Mesendoderm (in vitro differentiated cells): ENCODE measurements around the gene ARR3.
A peak's percentile ranks its signal among the peaks of the same experiment; 100 is the strongest.
"Not testable (repeated sequence)": the region's sequence is repeated elsewhere in the genome, so short reads cannot be mapped to it uniquely, and the experiment has no call there.

ENCODE experiments used
- DNase-seq: peaks from one replicate; pipeline ENCODE4 v3.0.0; 2013
- H2AK5ac ChIP-seq: 2 replicates; pipeline ENCODE4 v1.6.1; 2013; ENCODE audit warnings: low read length, inconsistent platforms
- H2BK120ac ChIP-seq: 2 replicates; pipeline ENCODE4 v1.6.1; 2013; ENCODE audit warnings: low read depth, mild to moderate bottlenecking, low read length, moderate library complexity, mixed read lengths
- H2BK15ac ChIP-seq: replicated peaks from 2 replicates; pipeline ENCODE4 v1.6.1; 2013; ENCODE audit warnings: low read depth, mild to moderate bottlenecking, moderate library complexity
- H2BK5ac ChIP-seq: 2 replicates; pipeline ENCODE4 v1.6.1; 2013; ENCODE audit warnings: low read length, inconsistent platforms
- H3K18ac ChIP-seq: 2 replicates; pipeline ENCODE4 v1.6.1; 2013; ENCODE audit warnings: mild to moderate bottlenecking, low read length, mixed read lengths
- H3K23ac ChIP-seq: one replicate; pipeline ENCODE4 v1.6.1; 2013; ENCODE audit warnings: low read length
- H3K27ac ChIP-seq: 2 replicates; pipeline ENCODE4 v1.5.1; 2013; ENCODE audit warnings: low read depth, mild to moderate bottlenecking, inconsistent platforms, low read length, moderate library complexity
- H3K27me3 ChIP-seq: 2 replicates; pipeline ENCODE4 v1.6.1; 2013; ENCODE audit warnings: low read length, control low read depth, mild to moderate bottlenecking, inconsistent platforms; ENCODE audit not compliant: insufficient read depth, poor library complexity
- H3K36me3 ChIP-seq: 2 replicates; pipeline ENCODE4 v1.6.1; 2013; ENCODE audit warnings: low read length, inconsistent platforms; ENCODE audit not compliant: control insufficient read depth, insufficient read depth
- H3K4ac ChIP-seq: one replicate; pipeline ENCODE4 v1.6.1; 2013; ENCODE audit warnings: low read depth, mild to moderate bottlenecking, low read length, moderate library complexity
- H3K4me1 ChIP-seq: 2 replicates; pipeline ENCODE4 v1.6.1; 2013; ENCODE audit warnings: low read depth, low read length, inconsistent platforms; ENCODE audit not compliant: control insufficient read depth
- H3K4me2 ChIP-seq: 2 replicates; pipeline ENCODE4 v1.6.1; 2013; ENCODE audit warnings: low read length
- H3K4me3 ChIP-seq: 2 replicates; pipeline ENCODE4 v1.5.1; 2013; ENCODE audit warnings: mild to moderate bottlenecking, low read length
- H3K56ac ChIP-seq: one replicate; pipeline ENCODE4 v1.6.1; 2013; ENCODE audit warnings: low read length
- H3K79me1 ChIP-seq: 2 replicates; pipeline ENCODE4 v1.6.1; 2013; ENCODE audit warnings: low read length, inconsistent platforms
- H3K79me2 ChIP-seq: 2 replicates; pipeline ENCODE4 v1.6.1; 2013; ENCODE audit warnings: mild to moderate bottlenecking, low read length; ENCODE audit not compliant: control insufficient read depth, insufficient read depth
- H3K9ac ChIP-seq: 2 replicates; pipeline ENCODE4 v1.6.1; 2013; ENCODE audit warnings: low read length, inconsistent platforms
- H4K5ac ChIP-seq: one replicate; pipeline ENCODE4 v1.6.1; 2013; ENCODE audit warnings: low read length
- H4K8ac ChIP-seq: one replicate; pipeline ENCODE4 v1.6.1; 2013; ENCODE audit warnings: low read depth, mild to moderate bottlenecking, control low read depth, low read length, moderate library complexity
- WGBS: extraction: QIAGEN DNeasy Blood & Tissue Kit; methylation state at CpG from one replicate; pipeline ENCODE4 v1.1.7; 2013; ENCODE audit warnings: low lambda C conversion rate, missing lambda C conversion rate; ENCODE audit not compliant: insufficient coverage; ENCODE audit errors: extremely low coverage; 5-methylcytosine and 5-hydroxymethylcytosine counted together

The ARR3 gene

DNA sequence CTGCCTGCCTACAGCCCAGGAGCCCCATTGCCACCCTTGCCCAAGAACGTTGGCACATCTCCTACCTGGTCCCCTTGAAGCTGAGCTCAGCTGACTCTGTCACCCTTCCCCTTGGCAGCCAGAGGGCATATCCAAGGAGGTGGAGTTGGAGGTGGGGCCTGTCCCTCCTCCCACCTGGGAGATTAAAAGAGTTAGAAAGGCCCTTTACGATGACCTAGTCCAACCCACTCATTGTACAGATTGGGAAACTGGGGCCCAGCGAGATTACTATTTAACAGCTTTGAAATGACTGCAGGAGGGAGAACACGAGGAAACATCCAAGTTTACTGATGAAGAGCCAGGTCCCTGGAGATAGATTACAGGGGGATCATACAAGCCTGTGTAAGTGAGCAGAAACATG lies 8.0 kb upstream of the ARR3 start, which contains the start of gene P2RY4:
P2RY4 (minus strand) TSS at position 101 of the 400 bp plus-strand sequence. CDS start 580 bp downstream, outside the sequence.
- no peaks in the 10 kb centered on the region for H3K79me1 ChIP-seq
- no peak within 1 kb of the TSS for H3K23ac ChIP-seq
- no peak within 1 kb of the TSS for H3K27ac ChIP-seq
- WGBS, result no CpG with 5 or more reads among the region's 4 CpGs
- no peak within 1 kb of the TSS for H2BK5ac ChIP-seq
- H4K8ac ChIP-seq, result no peak within 1 kb of the TSS
- H3K36me3 ChIP-seq, result no peaks in the 10 kb centered on the region
- H2AK5ac ChIP-seq, result no peak within 1 kb of the TSS
- no peaks in the 10 kb centered on the region for H3K4me1 ChIP-seq
- DNase-seq, result no peak
- H3K4me3 ChIP-seq, result no peak within 1 kb of the TSS
- H4K5ac ChIP-seq, result no peak within 1 kb of the TSS
- no peak within 1 kb of the TSS for H3K4me2 ChIP-seq
- H2BK15ac ChIP-seq, result no peak within 1 kb of the TSS
- no peak within 1 kb of the TSS for H3K4ac ChIP-seq
- H3K27me3 ChIP-seq, result no peaks in the 10 kb centered on the region
- no peak within 1 kb of the TSS for H3K18ac ChIP-seq
- H3K56ac ChIP-seq, result no peak within 1 kb of the TSS
- no peak within 1 kb of the TSS for H3K9ac ChIP-seq
- no peaks in the 10 kb centered on the region for H3K79me2 ChIP-seq
- no peak within 1 kb of the TSS for H2BK120ac ChIP-seq

DNA sequence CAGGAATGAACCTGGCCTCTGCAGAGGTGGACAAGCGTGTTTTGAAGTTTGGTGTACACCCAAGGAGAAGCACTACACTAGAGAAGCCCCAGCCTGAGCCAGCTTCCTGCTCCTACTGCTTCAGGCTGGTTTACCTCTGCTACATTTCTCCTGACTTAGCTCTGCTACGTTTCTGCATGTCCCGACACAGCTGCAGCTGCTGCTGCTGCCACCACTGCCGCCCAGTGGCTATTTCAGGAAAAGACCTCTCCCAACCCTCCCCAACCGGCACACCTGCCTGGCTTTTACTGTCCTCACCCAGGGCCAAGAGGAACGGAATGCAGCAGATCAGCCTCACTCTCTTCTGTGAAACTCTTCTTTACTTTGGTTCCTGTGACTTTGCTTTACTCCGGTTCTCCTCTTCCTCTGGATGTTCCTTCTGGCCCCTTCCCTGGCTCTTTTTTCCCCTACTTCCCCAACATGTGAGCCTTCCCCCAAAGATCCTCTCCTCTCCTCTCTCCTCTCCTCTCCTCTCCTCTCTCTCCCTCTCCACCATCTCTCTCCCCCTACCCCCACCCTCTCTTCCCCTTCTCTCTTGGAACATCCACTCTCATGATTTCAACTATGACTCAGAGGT lies 5.1 kb upstream of the ARR3 start:
- no peak overlapping the region for H2BK120ac ChIP-seq
- no peaks in the 10 kb centered on the region for H3K27me3 ChIP-seq
- no peak overlapping the region for H3K23ac ChIP-seq
- no CpG with 5 or more reads among the region's 7 CpGs for WGBS
- H3K9ac ChIP-seq, result no peak overlapping the region
- H3K79me1 ChIP-seq, result no peaks in the 10 kb centered on the region
- no peaks in the 10 kb centered on the region for H3K79me2 ChIP-seq
- H3K4me3 ChIP-seq, result no peak overlapping the region
- no peak overlapping the region for H3K27ac ChIP-seq
- H2BK5ac ChIP-seq, result no peak overlapping the region
- H3K4me1 ChIP-seq, result no peaks in the 10 kb centered on the region
- no peak overlapping the region for H3K4ac ChIP-seq
- no peak overlapping the region for H2BK15ac ChIP-seq
- no peaks in the 10 kb centered on the region for H3K36me3 ChIP-seq
- no peak overlapping the region for H3K4me2 ChIP-seq
- H3K56ac ChIP-seq, result no peak overlapping the region
- no peak overlapping the region for H2AK5ac ChIP-seq
- peak; percentile 74 for DNase-seq
- H3K18ac ChIP-seq, result no peak overlapping the region
- no peak overlapping the region for H4K8ac ChIP-seq
- H4K5ac ChIP-seq, result no peak overlapping the region

- no peak overlapping the region for H3K23ac ChIP-seq
- no peak overlapping the region for H3K18ac ChIP-seq
- no peak overlapping the region for H2AK5ac ChIP-seq
- no peak overlapping the region for H2BK120ac ChIP-seq
- DNase-seq, result no peak
- H3K4me2 ChIP-seq, result no peak overlapping the region
- H2BK5ac ChIP-seq, result no peak overlapping the region
- no peak overlapping the region for H3K4me3 ChIP-seq
- no peaks in the 10 kb centered on the region for H3K27me3 ChIP-seq
- no CpG with 5 or more reads among the region's 3 CpGs for WGBS
- no peak overlapping the region for H4K8ac ChIP-seq
- no peak overlapping the region for H2BK15ac ChIP-seq
- no peak overlapping the region for H3K9ac ChIP-seq
- no peak overlapping the region for H3K27ac ChIP-seq
- H3K4me1 ChIP-seq, result no peaks in the 10 kb centered on the region
- no peaks in the 10 kb centered on the region for H3K36me3 ChIP-seq
- no peaks in the 10 kb centered on the region for H3K79me2 ChIP-seq
- no peaks in the 10 kb centered on the region for H3K79me1 ChIP-seq
- no peak overlapping the region for H4K5ac ChIP-seq
- H3K56ac ChIP-seq, result no peak overlapping the region
- H3K4ac ChIP-seq, result no peak overlapping the region
These were observed 3.4 kb upstream of the ARR3 start for GRCh38 chrX:70264784-70265183.

- not testable (repeated sequence) for H3K36me3 ChIP-seq, H3K4me2 ChIP-seq, H3K79me1 ChIP-seq, H4K5ac ChIP-seq, H3K4me1 ChIP-seq, H3K79me2 ChIP-seq, H4K8ac ChIP-seq, DNase-seq, H3K56ac ChIP-seq, H3K27me3 ChIP-seq, H3K27ac ChIP-seq, H2BK120ac ChIP-seq, H3K4ac ChIP-seq, H3K23ac ChIP-seq, H2AK5ac ChIP-seq, H2BK5ac ChIP-seq, H2BK15ac ChIP-seq, H3K18ac ChIP-seq, H3K4me3 ChIP-seq, H3K9ac ChIP-seq
- no CpG with 5 or more reads among the region's 7 CpGs for WGBS
These were observed 5.9 kb downstream of the ARR3 start for GRCh38 chrX:70274029-70274428.

GRCh38 chrX:70279081-70279480 lies 10.9 kb downstream of the ARR3 start:
- Histone ChIP-seq H3K4me1 (no peaks in the 10 kb centered on the region), H4K5ac (no peak overlapping the region), H2BK5ac (no peak overlapping the region), H3K79me2 (no peaks in the 10 kb centered on the region), H3K4me3 (no peak overlapping the region), H2BK15ac (no peak overlapping the region), H3K27ac (no peak overlapping the region), H3K23ac (no peak overlapping the region), H3K36me3 (no peaks in the 10 kb centered on the region), H3K27me3 (no peaks in the 10 kb centered on the region), H3K9ac (no peak overlapping the region), H3K79me1 (no peaks in the 10 kb centered on the region), H3K4me2 (no peak overlapping the region), H2AK5ac (no peak overlapping the region), H4K8ac (no peak overlapping the region), H3K4ac (no peak overlapping the region), H2BK120ac (no peak overlapping the region), H3K18ac (no peak overlapping the region), H3K56ac (no peak overlapping the region)
- DNase-seq, result no peak
- WGBS, result no CpG with 5 or more reads among the region's 3 CpGs

GRCh38 chrX:70280573-70280972 lies 12.4 kb downstream of the ARR3 start:
- Histone ChIP-seq H2BK5ac (no peak overlapping the region), H4K5ac (no peak overlapping the region), H3K4ac (no peak overlapping the region), H3K4me3 (no peak overlapping the region), H3K27ac (no peak overlapping the region), H3K23ac (no peak overlapping the region), H3K27me3 (no peaks in the 10 kb centered on the region), H3K56ac (no peak overlapping the region), H3K79me2 (no peaks in the 10 kb centered on the region), H2BK120ac (no peak overlapping the region), H3K79me1 (no peaks in the 10 kb centered on the region), H3K18ac (no peak overlapping the region), H4K8ac (no peak overlapping the region), H3K9ac (no peak overlapping the region), H3K36me3 (no peaks in the 10 kb centered on the region), H2AK5ac (no peak overlapping the region), H2BK15ac (no peak overlapping the region), H3K4me1 (no peaks in the 10 kb centered on the region), H3K4me2 (no peak overlapping the region)
- DNase-seq, result no peak
- no CpG with 5 or more reads among the region's 3 CpGs for WGBS
